ENCODE measurements around the gene ADORA2B. TPM values are rescaled to one million over a fixed set of nuclear protein-coding genes. Genes with fewer than 3 reads are reported as not detected.

Gene ADORA2B
- total and polyA plus RNA-seq, 2 of the 8 experiments (the other 6 are each of a cell fraction or from before 2014, with no cell fraction given): 2.6 to 8.2 TPM

- DNase-seq (ENCODE audit: low read depth in 1 of 2, low spot score in 2 of 2) (no peak), FAIRE-seq (no peak)
- H2AK5ac ChIP-seq (ENCODE audit: low read depth, low read length): peak overlapping the region; percentile 40; the same call in 1 of the 2 replicates
- H3K4me1 ChIP-seq (replicated peaks in 1 of 4; ENCODE audit: control insufficient read depth in 3 of 4, insufficient read depth in 4 of 4, low read length in 3 of 4): no peaks in the 10 kb centered on the region
- no peaks in the 10 kb centered on the region; a peak in 1 of 7 replicates for H3K27me3 ChIP-seq (replicated peaks in 1 of 4; ENCODE audit: control insufficient read depth in 3 of 4, extremely low read depth in 1 of 4, insufficient read depth in 3 of 4, low read length in 3 of 4)
- ChIA-PET POLR2A (ENCODE audit: partially characterized antibody) (interaction anchor here (1.4 kb wide), 1 partner anchor 10 kb away, joined by 5 read pairs; no protein-coding TSS in a partner anchor), CTCF (ENCODE audit: partially characterized antibody) (interaction anchor here (0.6 to 1.5 kb wide), 4 partner anchors 10 to 18 kb away, joined by 3 read pairs; partner anchors contain the start of gene ADORA2B)
- H3K4me3 ChIP-seq (ENCODE audit: extremely low read depth in 1 of 4, insufficient read depth in 2 of 4, low read depth in 3 of 4, low read length in 4 of 4): no peak overlapping the region
- H3K23me2 ChIP-seq (ENCODE audit: low read depth, low read length): no peaks in the 10 kb centered on the region; the same call in 1 of the 2 replicates
- no peaks in the 10 kb centered on the region for H3K79me2 ChIP-seq (ENCODE audit: control insufficient read depth in 1 of 2, insufficient read depth in 2 of 2, low read length in 2 of 2)
- H3K9me3 ChIP-seq (ENCODE audit: insufficient read depth in 2 of 2, low read depth in 1 of 2, low read length in 1 of 2): no peaks in the 10 kb centered on the region
- H3K18ac ChIP-seq (ENCODE audit: extremely low read depth, low read length): no peak overlapping the region
- H3K79me1 ChIP-seq (ENCODE audit: low read depth, low read length): no peaks in the 10 kb centered on the region
- H3K23ac ChIP-seq (ENCODE audit: insufficient read length): no peak overlapping the region
- no peak overlapping the region for H3K27ac ChIP-seq (ENCODE audit: low read depth, low read length)
- no peak overlapping the region for H2AFZ ChIP-seq (ENCODE audit: low read length)
- H3K56ac ChIP-seq (replicated peaks; ENCODE audit: insufficient read length, low read depth, low read length): no peak overlapping the region
- no peak overlapping the region for H2BK12ac ChIP-seq (ENCODE audit: low read depth, low read length)
- no peak overlapping the region for H2BK5ac ChIP-seq (ENCODE audit: low read depth, low read length)
- H3K4ac ChIP-seq (replicated peaks; ENCODE audit: insufficient read length, low read depth, low read length): no peak overlapping the region
- no peaks in the 10 kb centered on the region for H3K36me3 ChIP-seq (ENCODE audit: control insufficient read depth in 2 of 4, insufficient read depth in 4 of 4, low read length in 3 of 4)
- no peak overlapping the region for H3K14ac ChIP-seq (ENCODE audit: insufficient read length)
- H3K4me2 ChIP-seq (ENCODE audit: insufficient read depth in 1 of 2, low read depth in 2 of 2, low read length in 2 of 2): no peak overlapping the region
- no peak overlapping the region for H3K9ac ChIP-seq (replicated peaks in 1 of 4; ENCODE audit: extremely low read depth in 1 of 4, low read depth in 3 of 4, low read length in 3 of 4)
- H2BK15ac ChIP-seq (ENCODE audit: low read length): no peak overlapping the region
- no peak overlapping the region for H4K91ac ChIP-seq (replicated peaks; ENCODE audit: insufficient read length, low read length)
- no peak overlapping the region for H2BK20ac ChIP-seq (ENCODE audit: low read length)
- H4K20me1 ChIP-seq (replicated peaks in 1 of 2; ENCODE audit: control insufficient read depth in 1 of 2, insufficient read depth in 2 of 2, low read length in 2 of 2): no peaks in the 10 kb centered on the region
- H4K8ac ChIP-seq (ENCODE audit: extremely low read depth, insufficient read depth, low read length): no peak overlapping the region
- 90% methylated on average over 9 of the region's 9 CpGs; no CpG with 5 or more reads in 1 of the 2 experiments for WGBS, 2 experiments (ENCODE audit: extremely low coverage in 1 of 2, insufficient coverage in 1 of 2, insufficient read length in 1 of 2, insufficient replicate concordance in 2 of 2, low coverage in 1 of 2, low lambda C conversion rate in 2 of 2, missing lambda C conversion rate in 1 of 2)
- H4K5ac ChIP-seq (ENCODE audit: insufficient read length, low read depth, low read length): no peak overlapping the region
- H2BK120ac ChIP-seq (replicated peaks; ENCODE audit: low read depth, low read length): no peak overlapping the region
- TF ChIP-seq RFX5 (IDR thresholded peaks at IDR 0.05; ENCODE audit: borderline replicate concordance, low read depth, low read length) (no peak), POU5F1 (IDR thresholded peaks at IDR 0.05; ENCODE audit: low read depth, low read length) (no peak), CTCF (IDR thresholded peaks at IDR 0.05; ENCODE audit: control extremely low read depth in 1 of 3, insufficient read depth in 1 of 3, low read depth in 1 of 3, low read length in 3 of 3) (no peak), SP4 (IDR thresholded peaks at IDR 0.05; ENCODE audit: low read length) (no peak), TCF12 (IDR thresholded peaks at IDR 0.05; ENCODE audit: low read depth, low read length) (no peak), RBBP5 (IDR thresholded peaks at IDR 0.05; ENCODE audit: borderline replicate concordance, low read depth, low read length) (no peak), KDM4A (IDR thresholded peaks at IDR 0.05; ENCODE audit: low read depth, low read length, severe bottlenecking) (no peak), SIRT6 (IDR thresholded peaks at IDR 0.05; ENCODE audit: low read length) (no peak)
- TF ChIP-seq, protein P1, sequence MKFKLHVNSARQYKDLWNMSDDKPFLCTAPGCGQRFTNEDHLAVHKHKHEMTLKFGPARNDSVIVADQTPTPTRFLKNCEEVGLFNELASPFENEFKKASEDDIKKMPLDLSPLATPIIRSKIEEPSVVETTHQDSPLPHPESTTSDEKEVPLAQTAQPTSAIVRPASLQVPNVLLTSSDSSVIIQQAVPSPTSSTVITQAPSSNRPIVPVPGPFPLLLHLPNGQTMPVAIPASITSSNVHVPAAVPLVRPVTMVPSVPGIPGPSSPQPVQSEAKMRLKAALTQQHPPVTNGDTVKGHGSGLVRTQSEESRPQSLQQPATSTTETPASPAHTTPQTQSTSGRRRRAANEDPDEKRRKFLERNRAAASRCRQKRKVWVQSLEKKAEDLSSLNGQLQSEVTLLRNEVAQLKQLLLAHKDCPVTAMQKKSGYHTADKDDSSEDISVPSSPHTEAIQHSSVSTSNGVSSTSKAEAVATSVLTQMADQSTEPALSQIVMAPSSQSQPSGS (IDR thresholded peaks at IDR 0.05; ENCODE audit: low read length): no peak
Measured at GRCh38 chr17:15926039-15926740, 18.7 kb upstream of the ADORA2B start.
